ENCODE data around the gene ENO3. TPM values are rescaled to one million over a fixed set of nuclear protein-coding genes. Genes with fewer than 3 reads are reported as not detected.

Gene ENO3
- total and polyA plus RNA-seq, 10 of the 15 experiments (the other 5 are each of a cell fraction or from before 2014, with no cell fraction given): 6.8 to 28.4 (median 17.0) TPM

DNA sequence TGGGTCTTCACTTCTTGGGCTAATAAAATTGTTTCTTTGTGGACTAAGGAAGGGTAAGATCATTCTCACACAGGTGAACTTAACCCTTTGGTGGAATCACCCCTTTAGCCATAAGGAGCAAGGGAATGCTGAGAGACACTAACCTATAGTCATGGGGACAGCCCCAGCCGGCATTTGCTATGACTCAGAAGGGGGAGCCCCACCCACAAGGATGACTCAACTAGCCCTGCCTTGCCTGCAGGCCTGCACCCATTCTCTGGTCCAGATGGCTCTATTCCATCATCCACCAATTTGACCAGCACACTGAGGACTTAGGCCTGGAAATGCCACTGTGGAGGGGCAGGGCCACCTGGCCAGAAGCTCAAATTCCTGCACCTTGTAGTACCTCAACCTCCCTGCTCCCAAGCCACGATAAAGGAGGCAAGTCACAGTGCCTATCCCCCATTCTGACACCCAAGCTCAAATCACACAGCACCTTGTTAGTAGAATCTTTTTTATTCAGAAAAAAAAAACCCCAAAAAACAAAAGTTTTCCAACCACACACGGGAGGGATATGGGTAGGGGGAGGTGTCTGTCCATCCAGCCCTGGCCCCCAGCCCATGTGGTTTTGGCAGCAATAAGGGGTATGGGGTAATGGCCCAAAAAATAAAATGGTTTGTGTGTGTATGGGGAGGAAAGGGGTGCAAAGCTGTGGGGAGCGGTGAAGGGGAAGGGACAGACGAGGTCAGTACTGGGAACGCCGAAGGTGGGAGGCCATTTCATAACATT, 5.6 kb upstream of the ENO3 start:
- BruUV-seq (replicated peaks): no TSS peak
- intact Hi-C loops (cut with micrococcal nuclease; ENCODE audit: unreplicated experiment): no loop called here
- H3K4me1 ChIP-seq (ENCODE audit: control insufficient read depth, insufficient read depth, low read length): peaks cover 37% of the 10 kb centered on the region
- WGBS (ENCODE audit: insufficient coverage, insufficient replicate concordance, low lambda C conversion rate, missing lambda C conversion rate): 0% methylated on average over 7 of the region's 7 CpGs
- peak overlapping the region; percentile 96 for H3K4me3 ChIP-seq
- in situ Hi-C loops (cut with MboI): no loop called here
- peaks cover 82% of the 10 kb centered on the region for H3K79me2 ChIP-seq (ENCODE audit: control insufficient read depth, insufficient read depth, low read length)
- RAD21 ChIA-PET (ENCODE audit: unreplicated experiment): interaction anchor here (9.8 kb wide), 1 partner anchor 20 kb away, joined by 73 read pairs; the partner anchor contains the start of gene SPAG7
- SMC1A ChIA-PET (ENCODE audit: uncharacterized antibody, unreplicated experiment): interaction anchor here (0.6 to 7.1 kb wide), 5 partner anchors 12 to 41 kb away, joined by 3 to 50 read pairs (median 4); partner anchors contain the start of gene SPAG7
- H3K9me3 ChIP-seq (replicated peaks; ENCODE audit: control insufficient read depth, insufficient read depth, low read length): no peaks in the 10 kb centered on the region
- no peak overlapping the region for H2AFZ ChIP-seq (ENCODE audit: control insufficient read depth, low read depth, low read length)
- peaks cover 5% of the 10 kb centered on the region for H4K20me1 ChIP-seq (ENCODE audit: control insufficient read depth, insufficient read depth)
- CTCF ChIA-PET: interaction anchor here (1.2 to 2.4 kb wide), 2 partner anchors 36 to 116 kb away, joined by 3 to 12 read pairs; no protein-coding TSS in a partner anchor
- POLR2A ChIA-PET: interaction anchor here (0.6 to 17.5 kb wide), 3 partner anchors 20 to 72 kb away, joined by 5 to 272 read pairs (median 5); partner anchors contain the start of genes INCA1, KIF1C and SPAG7
- H3K27me3 ChIP-seq (replicated peaks in 1 of 2; ENCODE audit: control insufficient read depth in 2 of 2, insufficient read depth in 2 of 2, low read length in 1 of 2): no peaks in the 10 kb centered on the region
- FAIRE-seq (peak; percentile 84), DNase-seq (ENCODE audit: low read depth, low spot score) (peak; percentile 65), ATAC-seq (peak; percentile 58)
- peak overlapping the region; percentile 55 for H3K4me2 ChIP-seq (ENCODE audit: control insufficient read depth, insufficient read depth)
- peak overlapping the region; percentile 100 for H3K9ac ChIP-seq (ENCODE audit: control insufficient read depth, insufficient read depth, low read length)
- peaks cover 20 to 22% of the 10 kb centered on the region in 2 experiments for H3K36me3 ChIP-seq (ENCODE audit: control insufficient read depth in 2 of 2, insufficient read depth in 2 of 2, low read length in 1 of 2)
- peak overlapping the region; percentile 100 for H3K27ac ChIP-seq (ENCODE audit: control insufficient read depth, insufficient read depth)
- TF ChIP-seq SUZ12 (IDR thresholded peaks at IDR 0.05; ENCODE audit: unreplicated experiment): no peak
- TF ChIP-seq, protein P1, sequence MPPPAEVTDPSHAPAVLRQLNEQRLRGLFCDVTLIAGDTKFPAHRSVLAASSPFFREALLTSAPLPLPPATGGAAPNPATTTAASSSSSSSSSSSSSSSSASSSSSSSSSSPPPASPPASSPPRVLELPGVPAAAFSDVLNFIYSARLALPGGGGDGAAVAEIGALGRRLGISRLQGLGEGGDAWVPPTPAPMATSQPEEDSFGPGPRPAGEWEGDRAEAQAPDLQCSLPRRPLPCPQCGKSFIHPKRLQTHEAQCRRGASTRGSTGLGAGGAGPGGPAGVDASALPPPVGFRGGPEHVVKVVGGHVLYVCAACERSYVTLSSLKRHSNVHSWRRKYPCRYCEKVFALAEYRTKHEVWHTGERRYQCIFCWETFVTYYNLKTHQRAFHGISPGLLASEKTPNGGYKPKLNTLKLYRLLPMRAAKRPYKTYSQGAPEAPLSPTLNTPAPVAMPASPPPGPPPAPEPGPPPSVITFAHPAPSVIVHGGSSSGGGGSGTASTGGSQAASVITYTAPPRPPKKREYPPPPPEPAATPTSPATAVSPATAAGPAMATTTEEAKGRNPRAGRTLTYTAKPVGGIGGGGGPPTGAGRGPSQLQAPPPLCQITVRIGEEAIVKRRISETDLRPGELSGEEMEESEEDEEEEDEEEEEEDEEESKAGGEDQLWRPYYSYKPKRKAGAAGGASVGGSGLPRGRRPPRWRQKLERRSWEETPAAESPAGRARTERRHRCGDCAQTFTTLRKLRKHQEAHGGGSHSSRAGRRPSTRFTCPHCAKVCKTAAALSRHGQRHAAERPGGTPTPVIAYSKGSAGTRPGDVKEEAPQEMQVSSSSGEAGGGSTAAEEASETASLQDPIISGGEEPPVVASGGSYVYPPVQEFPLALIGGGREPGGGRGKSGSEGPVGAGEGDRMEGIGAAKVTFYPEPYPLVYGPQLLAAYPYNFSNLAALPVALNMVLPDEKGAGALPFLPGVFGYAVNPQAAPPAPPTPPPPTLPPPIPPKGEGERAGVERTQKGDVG (CRISPR knock-in tag; IDR thresholded peaks at IDR 0.05): no peak
- TF ChIP-seq NR2C1 (IDR thresholded peaks at IDR 0.05): no peak
- TF ChIP-seq KLF5 (IDR thresholded peaks at IDR 0.05; ENCODE audit: partially characterized antibody): no peak
- TF ChIP-seq, protein P2, sequence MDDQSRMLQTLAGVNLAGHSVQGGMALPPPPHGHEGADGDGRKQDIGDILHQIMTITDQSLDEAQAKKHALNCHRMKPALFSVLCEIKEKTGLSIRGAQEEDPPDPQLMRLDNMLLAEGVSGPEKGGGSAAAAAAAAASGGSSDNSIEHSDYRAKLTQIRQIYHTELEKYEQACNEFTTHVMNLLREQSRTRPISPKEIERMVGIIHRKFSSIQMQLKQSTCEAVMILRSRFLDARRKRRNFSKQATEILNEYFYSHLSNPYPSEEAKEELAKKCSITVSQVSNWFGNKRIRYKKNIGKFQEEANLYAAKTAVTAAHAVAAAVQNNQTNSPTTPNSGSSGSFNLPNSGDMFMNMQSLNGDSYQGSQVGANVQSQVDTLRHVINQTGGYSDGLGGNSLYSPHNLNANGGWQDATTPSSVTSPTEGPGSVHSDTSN (IDR thresholded peaks at IDR 0.05; ENCODE audit: insufficient replicate concordance, low read depth, low read length): peak; percentile 3
- no peak for TF ChIP-seq CHD1 (IDR thresholded peaks at IDR 0.05; ENCODE audit: low read depth, low read length)
- no peak for TF ChIP-seq FOXM1 (IDR thresholded peaks at IDR 0.05; ENCODE audit: low read depth, low read length)
- TF ChIP-seq RAD51 (IDR thresholded peaks at IDR 0.05): no peak
- TF ChIP-seq RBBP5 (conservative IDR thresholded peaks at IDR 0.05): no peak
- TF ChIP-seq JUNB (IDR thresholded peaks at IDR 0.05): peak; percentile 92
- no peak for TF ChIP-seq SUPT20H (IDR thresholded peaks at IDR 0.05; ENCODE audit: borderline replicate concordance, control insufficient read depth, low read depth, low read length)
- TF ChIP-seq NKRF (conservative IDR thresholded peaks at IDR 0.05): peak; percentile 24; the same call in 1 of the 2 replicates
- peak; percentile 70; the same call in 1 of the 2 replicates for TF ChIP-seq SMARCA5 (IDR thresholded peaks at IDR 0.05)
- TF ChIP-seq SIN3A (IDR thresholded peaks at IDR 0.05; ENCODE audit: low read depth, low read length): 0 out of 2 replicates have a peak, but pooled peaks have one; percentile 29
- no peak for TF ChIP-seq STAT3 (IDR thresholded peaks at IDR 0.05; ENCODE audit: low read depth, low read length)
- no peak for TF ChIP-seq MAX (IDR thresholded peaks at IDR 0.05; ENCODE audit: low read depth, low read length)
- TF ChIP-seq FOS (IDR thresholded peaks at IDR 0.05; ENCODE audit: borderline replicate concordance, extremely low read depth, insufficient read length): no peak
